Panc1 (cell line): ENCODE results near the gene SPATS2L. TPM values are rescaled to one million over a fixed set of nuclear protein-coding genes. Genes with fewer than 3 reads are reported as not detected.

Source experiments
- ATAC-seq: fragments of 200-7000 bp; cut with Tn5 transposase; 2 replicates; pipeline ENCODE4 v1.9.1; 2020; ENCODE audit warnings: mild to moderate bottlenecking, moderate library complexity
- BruUV-seq: library from RNA; stranded (reverse); fragments of 400-500 nt; replicated peaks from 2 replicates; lab custom pipeline; 2021; lab: Mats Ljungman, UMichigan
- CTCF ChIA-PET: fragments of 300-600 bp; sonication (Branson Sonifier 250); formaldehyde crosslinking; loops from one replicate; lab custom pipeline; 2022; ENCODE audit warnings: antibody characterized with exemption; lab: Charles Lee
- POLR2A ChIA-PET: fragments of 300-600 bp; sonication (Branson Sonifier 250); formaldehyde crosslinking; loops from one replicate; lab custom pipeline; 2022; ENCODE audit warnings: antibody characterized with exemption; lab: Charles Lee
- DNase-seq: peaks from one replicate; pipeline ENCODE4 v3.0.0-alpha.2; 2010; ENCODE audit warnings: low read depth, low spot score
- H3K27ac ChIP-seq: 2 replicates; pipeline ENCODE4 v1.5.1; 2011; ENCODE audit warnings: mild to moderate bottlenecking, low read length, inconsistent platforms
- H3K27me3 ChIP-seq: fragments of 200-500 bp; sonication (Bioruptor generic); 2 replicates; pipeline ENCODE4 v1.6.0; 2014; ENCODE audit warnings: low read length, inconsistent platforms; ENCODE audit not compliant: control insufficient read depth, insufficient read depth
- H3K36me3 ChIP-seq: fragments of 200-500 bp; sonication (Bioruptor generic); 2 replicates; pipeline ENCODE4 v1.5.1; 2014; ENCODE audit warnings: inconsistent platforms, mild to moderate bottlenecking, low read length, moderate library complexity; ENCODE audit not compliant: control insufficient read depth, insufficient read depth
- H3K4me1 ChIP-seq: 2 replicates; pipeline ENCODE4 v1.5.1; 2011; ENCODE audit warnings: inconsistent platforms, mild to moderate bottlenecking, low read length, moderate library complexity; ENCODE audit not compliant: control insufficient read depth, insufficient read depth
- H3K4me3 ChIP-seq, 2 experiments: 2 replicates each; pipeline ENCODE4 v1.5.1; 2011 to 2012; ENCODE audit warnings: low read depth in 2 of 2, low read length in 2 of 2, mild to moderate bottlenecking in 2 of 2, inconsistent platforms in 1 of 2, moderate library complexity in 1 of 2
- H3K9me3 ChIP-seq: fragments of 200-500 bp; sonication (Bioruptor generic); 2 replicates; pipeline ENCODE4 v1.5.1; 2014; ENCODE audit warnings: low read depth, mild to moderate bottlenecking, inconsistent platforms, low read length, moderate library complexity; ENCODE audit not compliant: control insufficient read depth, insufficient read depth
- POLR2AphosphoS5 ChIP-seq: IDR thresholded peaks from 2 replicates; pipeline ENCODE4 v1.6.1; 2012; ENCODE audit warnings: mild to moderate bottlenecking, low read depth, low read length, moderate library complexity
- REST ChIP-seq, 2 experiments: IDR thresholded peaks; 2 replicates each; pipeline ENCODE4 v1.6.1; 2011 to 2012; ENCODE audit warnings: low read depth in 2 of 2, control low read depth in 1 of 2, low read length in 1 of 2, mild to moderate bottlenecking in 1 of 2, moderate library complexity in 1 of 2; ENCODE audit not compliant: insufficient read depth in 1 of 2
- SIN3A ChIP-seq: IDR thresholded peaks from 2 replicates; pipeline ENCODE4 v1.6.1; 2012; ENCODE audit warnings: low read depth, mild to moderate bottlenecking, low read length, moderate library complexity, borderline replicate concordance; ENCODE audit not compliant: insufficient read depth
- TCF7L2 ChIP-seq: IDR thresholded peaks from 2 replicates; pipeline ENCODE4 v1.6.1; 2011; ENCODE audit warnings: mild to moderate bottlenecking, low read depth, low read length, inconsistent platforms
- in situ Hi-C: cut with HindIII; loops from 2 replicates; pipeline ENCODE4 v1.10.0; 2016; ENCODE audit warnings: low sequenced_read_pairs, low pct_unique_long_range_greater_than_20kb
- intact Hi-C: fragments of 100-400 bp; cut with micrococcal nuclease; formaldehyde crosslinking; loops from one replicate; pipeline ENCODE4 v1.10.0; 2022; ENCODE audit not compliant: unreplicated experiment
- total RNA-seq: library from RNA; stranded (reverse); gene quantifications from one replicate; pipeline ENCODE4 v1.2.1, GENCODE V29; 2021; ENCODE audit not compliant: unreplicated experiment
- TF ChIP-seq, protein P1 (sequence below): fragments of 450-650 bp; IDR thresholded peaks from 2 replicates; pipeline ENCODE4 v1.5.1; 2017; ENCODE audit warnings: mild to moderate bottlenecking

Gene SPATS2L
- total RNA-seq, 1 experiment from 2014 or later, result 282 TPM

DNA sequence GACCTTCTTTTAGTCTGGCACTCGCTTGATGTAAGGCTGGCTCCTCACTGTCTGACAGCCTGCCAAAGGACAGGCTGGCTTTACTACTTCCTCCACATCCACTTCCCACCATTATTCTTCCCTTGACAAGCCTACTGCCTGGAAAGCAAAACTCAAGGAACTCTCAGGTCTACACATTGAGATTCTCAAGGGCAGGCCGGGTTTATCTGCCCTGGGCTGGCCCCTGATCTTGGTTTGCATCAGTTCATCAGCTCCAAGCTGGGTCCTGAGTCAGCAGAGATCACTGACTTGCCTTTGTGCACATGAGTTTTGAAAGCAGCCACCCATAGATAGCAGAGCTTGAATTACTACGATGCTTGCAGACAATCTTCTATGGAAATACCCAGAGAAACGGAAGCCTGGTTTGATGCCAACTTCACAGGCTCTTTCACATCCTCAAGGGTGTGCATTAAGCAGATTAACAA lies 149.5 kb downstream of the SPATS2L start:
- BruUV-seq, result no TSS peak
- TF ChIP-seq REST (IDR thresholded peaks at IDR 0.05; ENCODE audit: insufficient read depth in 1 of 2, low read depth in 2 of 2, low read length in 1 of 2) (no peak), SIN3A (no peak), TCF7L2 (no peak), POLR2AphosphoS5 (no peak)
- TF ChIP-seq, protein P1, sequence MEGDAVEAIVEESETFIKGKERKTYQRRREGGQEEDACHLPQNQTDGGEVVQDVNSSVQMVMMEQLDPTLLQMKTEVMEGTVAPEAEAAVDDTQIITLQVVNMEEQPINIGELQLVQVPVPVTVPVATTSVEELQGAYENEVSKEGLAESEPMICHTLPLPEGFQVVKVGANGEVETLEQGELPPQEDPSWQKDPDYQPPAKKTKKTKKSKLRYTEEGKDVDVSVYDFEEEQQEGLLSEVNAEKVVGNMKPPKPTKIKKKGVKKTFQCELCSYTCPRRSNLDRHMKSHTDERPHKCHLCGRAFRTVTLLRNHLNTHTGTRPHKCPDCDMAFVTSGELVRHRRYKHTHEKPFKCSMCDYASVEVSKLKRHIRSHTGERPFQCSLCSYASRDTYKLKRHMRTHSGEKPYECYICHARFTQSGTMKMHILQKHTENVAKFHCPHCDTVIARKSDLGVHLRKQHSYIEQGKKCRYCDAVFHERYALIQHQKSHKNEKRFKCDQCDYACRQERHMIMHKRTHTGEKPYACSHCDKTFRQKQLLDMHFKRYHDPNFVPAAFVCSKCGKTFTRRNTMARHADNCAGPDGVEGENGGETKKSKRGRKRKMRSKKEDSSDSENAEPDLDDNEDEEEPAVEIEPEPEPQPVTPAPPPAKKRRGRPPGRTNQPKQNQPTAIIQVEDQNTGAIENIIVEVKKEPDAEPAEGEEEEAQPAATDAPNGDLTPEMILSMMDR, result no peak
- in situ Hi-C loops, result no loop called here
- CTCF ChIA-PET, result no interaction called here
- intact Hi-C loops, result no loop called here
- no peak for DNase-seq
- POLR2A ChIA-PET, result no interaction called here
- Histone ChIP-seq H3K27me3 (no peaks in the 10 kb centered on the region), H3K4me3 (no peak overlapping the region), H3K9me3 (no peaks in the 10 kb centered on the region), H3K36me3 (peaks cover 24% of the 10 kb centered on the region), H3K4me1 (peaks cover 12% of the 10 kb centered on the region), H3K27ac (peak overlapping the region; percentile 48)
- ATAC-seq, result peak; percentile 27

DNA sequence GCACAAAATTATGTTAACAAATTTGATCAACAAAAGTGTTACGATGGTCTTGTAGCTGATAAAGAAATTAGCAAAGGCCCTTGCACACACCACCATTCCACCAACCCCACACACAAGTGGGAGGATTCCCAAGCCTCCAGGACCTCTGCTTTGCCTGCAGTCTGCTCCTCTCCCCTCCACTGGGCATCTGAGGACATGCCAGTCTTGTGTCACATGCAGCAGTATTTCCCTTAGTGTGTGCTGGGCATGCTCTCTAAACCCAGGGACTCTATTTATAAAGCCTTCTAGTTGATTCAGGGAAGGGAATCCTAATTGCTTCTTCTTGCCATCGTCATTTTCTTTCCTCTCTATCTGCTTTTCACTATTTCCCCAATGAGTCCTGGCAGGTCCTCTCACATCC lies 150.1 kb downstream of the SPATS2L start:
- peak overlapping the region; percentile 48; the same call in 1 of the 2 replicates for H3K27ac ChIP-seq
- no peak overlapping the region for H3K4me3 ChIP-seq
- ChIA-PET CTCF (no interaction called here), POLR2A (no interaction called here)
- ATAC-seq, result no peak
- DNase-seq, result no peak
- H3K9me3 ChIP-seq, result no peaks in the 10 kb centered on the region
- intact Hi-C loops, result no loop called here
- TF ChIP-seq, protein P1, result no peak
- TF ChIP-seq SIN3A, result no peak
- TF ChIP-seq TCF7L2, result no peak
- TF ChIP-seq POLR2AphosphoS5, result no peak
- no peak for TF ChIP-seq REST (IDR thresholded peaks at IDR 0.05; ENCODE audit: insufficient read depth in 1 of 2, low read depth in 2 of 2, low read length in 1 of 2)
- H3K4me1 ChIP-seq, result peaks cover 12% of the 10 kb centered on the region
- in situ Hi-C loops, result no loop called here
- BruUV-seq, result no TSS peak
- peaks cover 29% of the 10 kb centered on the region for H3K36me3 ChIP-seq
- no peaks in the 10 kb centered on the region for H3K27me3 ChIP-seq
